Activated CD4-positive, alpha-beta T cell treated with anti-CD3 and anti-CD28 coated beads for 24 hours (primary cell): ENCODE results near the gene LRRC19.

Experiments
- DNase-seq, 2 donors: peaks; one replicate each; pipeline ENCODE4 v3.0.0-alpha.2; 2020; ENCODE audit warnings: low read depth in 2 of 2

Gene LRRC19

GRCh38 chr9:27005491-27005890, at the start of gene LRRC19:
TSS of gene LRRC19 (minus strand) at chr9:27005672. CDS start at chr9:26999694, 5,978 bp downstream.
- no peak for DNase-seq

- DNase-seq, result no peak
These were observed 49.4 kb upstream of the LRRC19 start for GRCh38 chr9:27054841-27055240.

GRCh38 chr9:27054125-27054524, 48.7 kb upstream of the LRRC19 start:
- DNase-seq, result no peak

- DNase-seq, result no peak
These were observed 48.0 kb upstream of the LRRC19 start for GRCh38 chr9:27053369-27054022.

GRCh38 chr9:27047136-27047535, 41.7 kb upstream of the LRRC19 start:
- DNase-seq, result no peak

GRCh38 chr9:27043176-27043575, 37.7 kb upstream of the LRRC19 start:
- no peak for DNase-seq

GRCh38 chr9:27042476-27042875, 37.0 kb upstream of the LRRC19 start:
- DNase-seq, result no peak

- DNase-seq, result no peak
These were observed 36.3 kb upstream of the LRRC19 start for GRCh38 chr9:27041746-27042145.

GRCh38 chr9:27037499-27037898, 32.0 kb upstream of the LRRC19 start:
- DNase-seq, result no peak

GRCh38 chr9:27033815-27034403, 28.4 kb upstream of the LRRC19 start:
- DNase-seq, result peak; percentile 29 to 41

GRCh38 chr9:27029186-27029585, 23.7 kb upstream of the LRRC19 start:
- DNase-seq, result no peak

- no peak for DNase-seq
These were observed 17.4 kb upstream of the LRRC19 start for GRCh38 chr9:27022920-27023319.

- no peak for DNase-seq
These were observed 14.1 kb upstream of the LRRC19 start for GRCh38 chr9:27019589-27019988.

- DNase-seq, result no peak
These were observed 1.9 kb downstream of the LRRC19 start for GRCh38 chr9:27003426-27004077.

- DNase-seq, result no peak
These were observed 9.7 kb downstream of the LRRC19 start for GRCh38 chr9:26995810-26996209.

- DNase-seq, result no peak
These were observed 22.1 kb downstream of the LRRC19 start for GRCh38 chr9:26983340-26983739.

- no peak for DNase-seq
These were observed 29.5 kb downstream of the LRRC19 start for GRCh38 chr9:26975728-26976707.

GRCh38 chr9:26974927-26975326, 30.5 kb downstream of the LRRC19 start:
- no peak for DNase-seq

GRCh38 chr9:26973989-26974388, 31.5 kb downstream of the LRRC19 start:
- no peak for DNase-seq

GRCh38 chr9:26971721-26972120, 33.8 kb downstream of the LRRC19 start:
- DNase-seq, result no peak

GRCh38 chr9:26956860-26957233, 48.6 kb downstream of the LRRC19 start:
- no peak for DNase-seq
